Diencephalon (tissue), 1 donor: ENCODE results near the gene ARG1. TPM values are rescaled to one million over a fixed set of nuclear protein-coding genes. Genes with fewer than 3 reads are reported as not detected.

ENCODE experiments used
- total RNA-seq: library from RNA; depleted of rRNA; stranded (reverse); fragments of >200 nt; gene quantifications from one replicate; pipeline ENCODE4 v1.2.3, GENCODE V29; 2014

ARG1 gene
- 0.69 TPM for total RNA-seq

GRCh38 chr6:131572686-131573415 lies at the start of gene ARG1:
Gene ARG1, plus strand, starts transcription at chr6:131573226. Its CDS starts 57 bp downstream, at chr6:131573283.

GRCh38 chr6:131627724-131628682 lies 55.0 kb downstream of the ARG1 start, which contains the start of gene MED23:
Gene MED23, minus strand, starts transcription at chr6:131628242. Its CDS starts 193 bp downstream, at chr6:131628049.

Other genes starting within 250 kb of the ARG1 start
- 56.1 TPM for gene MED23, start 55.0 kb downstream of the ARG1 start, total RNA-seq
- gene ENPP3, start 64.1 kb downstream of the ARG1 start, total RNA-seq, result 1.2 TPM
- not detected for gene OR2A4, start 128.2 kb downstream of the ARG1 start, total RNA-seq
- gene CTAGE9, start 137.8 kb downstream of the ARG1 start, total RNA-seq, result not detected
- gene ENPP1, start 234.8 kb downstream of the ARG1 start, total RNA-seq, result 3.0 TPM